ENCODE results near the gene TENM4.

DNA sequence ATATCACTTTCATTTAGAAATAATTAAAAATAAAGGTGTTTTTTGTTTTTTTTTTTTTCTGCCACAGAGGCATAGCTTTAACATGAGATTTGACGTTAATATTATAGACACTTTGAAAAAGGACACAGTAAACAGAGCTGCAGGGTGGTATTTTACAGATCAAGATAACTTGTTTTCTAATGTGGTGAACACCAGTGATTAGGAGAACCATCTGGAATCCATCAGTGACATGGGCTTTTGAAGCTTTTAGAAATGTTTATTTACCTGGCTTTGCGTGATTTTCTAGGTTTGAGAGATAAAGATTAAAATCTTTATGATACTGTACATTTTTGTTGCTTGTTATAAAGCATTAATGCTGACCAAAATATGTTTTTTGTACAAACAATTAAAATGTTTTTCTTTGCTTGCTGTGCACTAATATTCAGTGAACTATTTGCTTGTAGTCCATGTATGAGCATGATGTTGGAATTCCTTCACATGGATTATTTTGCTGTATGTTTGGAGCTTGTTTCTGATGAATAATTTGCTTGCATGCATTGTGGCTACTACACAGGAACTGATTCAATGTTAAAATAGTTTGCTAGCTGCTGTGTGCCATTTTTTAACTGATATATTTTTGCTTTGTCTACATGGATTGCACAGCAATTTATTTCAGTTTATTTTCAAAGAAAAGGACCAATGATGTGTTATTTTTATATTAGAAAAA, 514.0 kb downstream of the TENM4 start:
- no peak for TF ChIP-seq POLR2A (IDR thresholded peaks at IDR 0.05)
- TF ChIP-seq, protein P1, sequence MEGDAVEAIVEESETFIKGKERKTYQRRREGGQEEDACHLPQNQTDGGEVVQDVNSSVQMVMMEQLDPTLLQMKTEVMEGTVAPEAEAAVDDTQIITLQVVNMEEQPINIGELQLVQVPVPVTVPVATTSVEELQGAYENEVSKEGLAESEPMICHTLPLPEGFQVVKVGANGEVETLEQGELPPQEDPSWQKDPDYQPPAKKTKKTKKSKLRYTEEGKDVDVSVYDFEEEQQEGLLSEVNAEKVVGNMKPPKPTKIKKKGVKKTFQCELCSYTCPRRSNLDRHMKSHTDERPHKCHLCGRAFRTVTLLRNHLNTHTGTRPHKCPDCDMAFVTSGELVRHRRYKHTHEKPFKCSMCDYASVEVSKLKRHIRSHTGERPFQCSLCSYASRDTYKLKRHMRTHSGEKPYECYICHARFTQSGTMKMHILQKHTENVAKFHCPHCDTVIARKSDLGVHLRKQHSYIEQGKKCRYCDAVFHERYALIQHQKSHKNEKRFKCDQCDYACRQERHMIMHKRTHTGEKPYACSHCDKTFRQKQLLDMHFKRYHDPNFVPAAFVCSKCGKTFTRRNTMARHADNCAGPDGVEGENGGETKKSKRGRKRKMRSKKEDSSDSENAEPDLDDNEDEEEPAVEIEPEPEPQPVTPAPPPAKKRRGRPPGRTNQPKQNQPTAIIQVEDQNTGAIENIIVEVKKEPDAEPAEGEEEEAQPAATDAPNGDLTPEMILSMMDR (IDR thresholded peaks at IDR 0.05), result no peak

All from uterus (tissue), 2 donors.